ENCODE data around the gene EDC3.

GRCh38 chr15:74625693-74626092 lies 70.1 kb downstream of the EDC3 start:
- TF ChIP-seq RFX5 (IDR thresholded peaks at IDR 0.05) (no peak), CTCF (IDR thresholded peaks at IDR 0.05) (no peak), POLR2A (IDR thresholded peaks at IDR 0.05; ENCODE audit: low read length) (no peak), RNF2 (IDR thresholded peaks at IDR 0.05; ENCODE audit: borderline replicate concordance, low read depth) (no peak), HOXB13 (CRISPR knock-in tag; IDR thresholded peaks at IDR 0.05; ENCODE audit: low read depth) (no peak)

Measured in A549 (cell line).